COR-L47 (cell line): ENCODE data around the gene HSPA9.

Source experiments
- DNase-seq: peaks from one replicate; lab custom pipeline; 2025; lab: John Stamatoyannopoulos, UW

HSPA9 gene

GRCh38 chr5:138560971-138561370, 14.2 kb downstream of the HSPA9 start:
- no peak for DNase-seq

DNA sequence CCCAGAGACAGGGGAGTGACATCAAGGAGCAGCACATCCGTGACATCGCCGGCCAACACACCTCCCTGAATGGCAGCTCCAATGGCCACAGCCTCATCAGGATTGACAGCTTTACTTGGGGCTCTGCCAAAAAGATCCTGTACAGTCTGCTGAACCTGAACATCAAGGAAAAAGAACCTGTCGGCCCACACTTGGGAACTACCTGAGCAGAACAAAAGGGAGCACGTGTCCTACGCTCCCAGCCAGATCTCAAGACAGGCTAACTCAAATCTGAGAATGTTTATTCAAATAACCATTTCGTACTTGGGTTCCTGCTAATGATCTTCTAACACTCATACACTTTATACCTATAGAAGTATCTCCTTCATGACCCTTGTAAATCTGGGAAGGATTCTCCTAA, 15.3 kb downstream of the HSPA9 start:
- no peak for DNase-seq

- DNase-seq, result no peak
These were observed 17.5 kb downstream of the HSPA9 start for GRCh38 chr5:138557677-138558076.

DNA sequence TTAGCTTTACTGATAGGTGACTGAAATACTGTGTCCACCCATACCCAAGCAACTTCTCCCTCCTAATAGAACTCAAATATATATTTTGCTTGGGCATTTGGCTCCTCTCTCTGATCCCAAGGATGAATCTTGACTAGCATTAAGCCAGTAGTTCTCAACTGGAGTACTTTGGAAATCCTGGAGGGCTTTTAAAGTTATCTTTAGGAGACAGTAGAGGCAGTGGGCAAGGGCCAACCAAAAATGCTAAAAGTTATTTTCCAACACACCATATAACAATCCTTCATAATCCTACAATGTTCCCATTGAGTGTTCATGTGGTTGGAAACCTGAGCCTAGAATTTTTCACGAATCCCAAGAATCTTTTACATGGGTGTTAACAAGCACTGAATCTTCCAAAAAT, 21.1 kb downstream of the HSPA9 start:
- DNase-seq, result no peak

- DNase-seq, result no peak
These were observed 21.6 kb downstream of the HSPA9 start for GRCh38 chr5:138553437-138554095.

DNA sequence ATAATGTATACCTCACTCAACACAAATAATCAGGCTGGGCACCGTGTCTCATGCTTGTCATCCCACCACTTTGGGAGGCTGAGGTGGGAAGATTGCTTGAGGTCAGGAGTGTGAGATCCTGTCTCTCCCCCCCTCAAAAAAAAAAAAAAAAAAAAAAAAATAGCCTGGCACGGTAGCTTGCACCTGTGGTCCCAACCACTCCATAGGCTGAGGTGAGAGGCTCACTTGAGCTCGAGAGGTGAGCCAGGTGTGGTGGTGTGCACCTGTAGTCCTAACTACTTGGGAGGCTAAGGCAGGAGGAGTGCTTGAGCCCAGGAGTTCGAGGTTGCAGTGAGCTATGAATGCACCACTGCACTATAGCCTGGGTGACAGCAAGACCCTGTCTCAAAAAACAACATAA, 22.5 kb downstream of the HSPA9 start:
- no peak for DNase-seq

- no peak for DNase-seq
These were observed 25.8 kb downstream of the HSPA9 start for GRCh38 chr5:138549414-138549813.

DNA sequence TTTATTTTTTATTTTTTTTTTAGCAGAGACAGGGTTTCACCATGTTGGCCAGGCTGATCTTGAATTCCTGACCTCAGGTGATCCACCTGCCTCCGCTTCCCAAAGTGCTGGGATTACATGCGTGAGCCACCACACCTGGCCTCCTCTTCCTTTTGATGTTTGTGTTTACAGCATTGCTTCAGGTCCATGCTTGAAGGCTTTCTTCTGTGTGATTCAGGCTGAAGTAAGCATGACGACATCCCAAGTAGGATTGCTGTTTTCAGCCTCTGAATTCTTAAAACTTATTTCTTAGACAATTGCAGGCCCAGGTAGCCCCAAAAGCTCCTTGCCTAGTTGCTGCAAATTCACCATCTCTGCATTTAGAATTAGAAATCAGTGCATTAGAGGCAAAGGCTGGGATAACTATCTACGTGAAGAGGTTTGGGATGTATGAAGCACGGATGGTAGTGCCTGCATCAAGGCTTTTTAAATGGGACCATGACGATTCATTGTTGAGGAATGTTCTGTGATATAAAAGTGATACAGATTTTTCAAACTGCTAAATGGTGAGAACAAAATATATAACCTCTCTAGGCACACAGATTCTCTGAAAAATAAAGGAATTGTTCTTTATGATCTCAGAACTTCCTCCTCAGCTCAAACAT, 29.2 kb downstream of the HSPA9 start:
- no peak for DNase-seq

DNA sequence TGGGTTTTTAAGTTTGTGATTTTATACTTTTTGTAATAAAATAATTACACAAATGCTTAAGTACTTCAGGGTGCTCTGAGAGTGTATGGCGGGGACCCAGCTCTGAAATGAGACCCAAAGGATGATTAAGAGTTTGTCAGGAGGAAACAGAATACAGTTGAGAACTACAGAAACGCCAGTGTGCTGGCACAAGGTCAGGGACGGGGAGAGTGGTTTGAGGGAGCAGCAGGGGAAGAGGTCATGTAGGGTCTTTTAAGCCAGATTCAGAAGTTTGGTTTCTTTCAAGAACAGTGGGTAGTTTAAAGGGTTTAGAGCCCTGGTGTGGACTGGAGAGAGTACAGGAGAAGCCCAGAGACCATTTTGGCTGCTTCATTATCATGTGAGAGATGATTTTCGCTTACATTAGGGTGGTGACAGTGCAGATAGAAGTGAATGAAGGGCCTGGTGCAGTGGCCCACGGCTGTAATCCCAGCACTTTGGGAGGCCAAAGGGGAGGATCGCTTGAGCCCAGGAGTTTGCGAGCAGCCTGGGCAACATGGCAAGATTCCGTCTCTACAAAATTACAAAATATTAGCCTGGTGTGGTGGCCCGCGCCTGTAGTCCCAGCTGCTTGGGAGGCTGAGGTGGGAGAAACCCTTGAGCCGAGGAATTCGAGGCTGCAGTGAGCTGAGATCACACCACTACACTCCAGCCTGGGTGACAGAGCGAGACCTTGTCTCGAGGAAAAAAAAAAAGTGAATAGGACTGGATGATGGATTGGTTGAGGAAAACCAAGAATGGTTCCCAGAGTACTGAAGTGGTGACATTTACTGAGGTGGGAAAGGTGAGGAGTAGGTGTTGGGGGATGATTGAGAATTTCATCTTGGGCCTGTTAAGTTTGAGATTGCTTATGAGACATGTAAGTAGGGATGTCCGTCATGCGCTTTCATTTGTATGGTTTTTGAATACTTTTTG, 30.7 kb downstream of the HSPA9 start:
- no peak for DNase-seq

- no peak for DNase-seq
These were observed 31.5 kb downstream of the HSPA9 start for GRCh38 chr5:138543730-138544104.

GRCh38 chr5:138542956-138543729, 32.1 kb downstream of the HSPA9 start, which contains the start of gene ETF1:
TSS of gene ETF1 (minus strand) at chr5:138543236. CDS start at chr5:138542918, 318 bp downstream.
- DNase-seq, result peak; percentile 99

DNA sequence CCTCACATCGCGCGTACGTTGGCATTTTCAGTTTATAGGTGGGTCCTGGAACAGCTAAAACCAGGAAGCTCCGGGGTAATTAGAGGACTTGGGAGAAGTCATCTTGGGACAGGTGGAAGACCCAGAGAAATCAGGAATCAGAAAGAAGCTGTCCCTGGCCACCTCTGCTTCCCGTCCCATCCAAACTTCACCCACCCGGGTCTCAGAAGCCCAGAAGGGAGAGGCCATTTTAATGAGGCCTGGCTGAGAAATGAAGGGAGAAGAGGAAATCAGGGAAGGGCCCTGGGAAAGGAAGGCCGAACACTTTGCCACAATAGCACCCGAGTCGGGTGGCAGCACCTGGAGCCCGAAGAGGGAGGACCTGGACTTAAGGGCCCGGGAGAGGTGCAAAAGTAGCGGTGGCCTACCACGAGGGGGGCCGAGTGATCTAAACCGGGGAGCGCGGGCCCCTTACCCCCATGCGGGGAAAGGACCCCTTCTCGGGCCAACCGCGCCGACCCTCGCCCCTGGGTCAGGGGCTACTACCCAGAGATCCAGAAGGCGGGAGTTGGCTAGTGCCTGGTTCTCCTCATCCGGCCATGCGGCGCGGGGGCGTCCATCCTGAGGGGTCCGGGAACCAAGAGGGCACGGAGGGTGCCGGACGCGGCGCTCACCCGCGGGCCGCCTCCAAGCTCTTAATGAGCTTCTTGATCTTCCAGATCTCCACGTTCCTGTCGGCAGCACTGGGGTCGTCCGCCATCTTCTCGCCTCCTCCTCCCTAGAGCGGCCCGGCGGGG, 32.8 kb downstream of the HSPA9 start:
- DNase-seq, result no peak

DNA sequence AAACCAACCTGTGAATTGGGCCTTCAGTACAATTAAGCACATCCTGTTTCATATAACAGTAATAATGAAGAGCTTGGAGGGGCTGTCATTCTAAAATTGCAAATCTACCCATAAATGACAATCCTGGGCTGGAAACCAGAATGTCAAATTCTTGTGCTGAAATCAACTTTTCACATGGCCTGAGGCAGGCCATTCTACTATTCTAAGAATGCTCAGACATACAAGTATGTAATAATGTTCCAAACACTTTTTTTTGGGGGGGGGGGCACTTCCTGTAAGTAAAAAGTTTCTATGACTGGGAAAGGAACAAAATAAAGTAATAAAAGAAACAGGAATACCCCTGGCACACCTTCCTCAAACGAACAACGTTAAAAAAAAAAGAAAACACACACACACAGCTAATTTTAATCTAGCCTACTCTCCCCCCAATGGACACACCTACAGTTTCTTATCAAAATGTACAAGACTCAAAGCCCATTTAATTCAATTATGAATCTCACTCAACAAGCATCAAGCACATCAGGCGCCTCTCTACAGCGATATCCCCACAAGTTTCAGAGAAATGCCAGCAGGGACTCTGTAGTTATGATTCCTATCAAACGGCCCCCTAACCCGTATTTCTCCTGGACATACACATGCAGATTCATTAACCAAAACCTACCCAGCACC, 33.6 kb downstream of the HSPA9 start:
- no peak for DNase-seq

- no peak for DNase-seq
These were observed 35.4 kb downstream of the HSPA9 start for GRCh38 chr5:138539791-138540190.

DNA sequence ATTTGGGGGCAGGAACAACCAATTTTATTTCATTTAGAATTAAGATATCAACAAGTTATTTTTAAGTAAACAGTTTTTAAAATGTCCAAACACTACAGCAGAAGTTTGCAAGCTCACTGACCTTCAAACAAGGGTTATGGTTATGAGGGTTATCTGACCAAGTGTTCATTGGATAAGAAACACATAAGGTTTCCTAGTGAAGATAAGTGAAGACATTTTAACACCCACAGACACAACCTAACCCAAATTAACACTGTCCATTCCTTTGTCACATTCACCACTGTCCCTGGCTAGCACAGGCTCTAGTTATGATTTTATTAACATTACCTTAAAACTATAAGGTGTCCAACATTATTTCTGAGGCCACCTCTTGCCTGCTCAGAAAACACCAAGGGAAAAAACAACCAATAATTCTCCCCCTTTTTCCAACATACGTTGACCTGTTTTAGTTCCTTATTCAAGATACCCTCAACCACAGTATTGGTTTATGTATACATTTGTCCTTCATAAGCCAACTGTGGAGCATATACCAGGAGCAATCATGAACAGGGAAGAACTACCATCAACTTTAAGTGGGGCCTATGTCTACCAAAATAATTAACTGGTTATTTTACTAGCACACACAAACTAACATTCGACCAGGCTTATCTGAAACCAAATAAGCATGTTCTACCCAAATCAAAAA, 36.1 kb downstream of the HSPA9 start:
- DNase-seq, result no peak

DNA sequence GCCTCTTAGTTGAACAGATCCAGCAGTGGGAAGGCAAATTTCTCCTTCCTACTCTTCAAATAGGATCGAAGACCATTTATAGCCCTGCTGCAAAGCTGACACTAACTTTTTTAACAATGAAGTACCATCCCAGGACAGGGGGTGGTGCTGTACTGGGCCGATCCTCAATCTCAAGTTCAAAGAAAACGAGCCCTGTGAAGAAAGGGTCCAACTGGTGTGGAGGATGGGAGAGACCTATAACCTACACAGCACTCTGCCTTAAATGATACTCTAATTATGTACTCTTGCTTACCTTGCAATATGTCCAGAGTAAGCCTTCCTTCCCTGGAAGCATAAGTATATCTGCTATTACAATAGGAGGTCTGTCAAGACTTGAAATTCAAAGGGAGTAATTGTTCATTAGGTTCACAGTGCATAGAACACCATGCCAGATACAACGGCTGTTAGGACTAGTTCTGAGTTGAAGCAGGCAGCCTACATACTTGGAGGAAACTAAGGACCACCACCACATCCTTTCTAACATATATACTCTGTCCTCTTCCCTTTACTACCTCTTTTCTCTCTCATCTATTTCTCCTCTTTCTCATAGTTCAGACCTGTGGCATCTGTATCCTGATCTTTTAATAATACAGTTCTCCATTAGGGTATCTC, 38.4 kb downstream of the HSPA9 start:
- DNase-seq, result no peak

DNA sequence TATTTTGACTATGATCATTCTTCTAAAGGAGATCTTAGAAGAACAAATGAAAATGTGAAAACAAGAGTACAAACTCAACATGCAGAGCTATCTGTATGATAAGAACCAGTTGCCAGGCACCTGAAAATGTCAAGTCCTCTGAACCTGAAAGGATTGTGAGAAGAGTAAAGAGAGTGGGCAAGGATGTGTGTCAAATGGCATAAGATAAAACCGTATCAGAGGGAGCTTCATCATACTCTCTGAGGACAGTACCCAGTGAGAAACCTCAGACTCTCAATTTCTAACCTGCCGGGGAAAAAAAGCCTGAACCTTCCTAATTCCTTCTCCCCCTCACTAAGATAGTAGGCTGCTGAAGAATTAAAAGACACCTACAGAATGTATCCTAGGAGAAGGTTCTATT, 39.0 kb downstream of the HSPA9 start:
- no peak for DNase-seq

- DNase-seq, result no peak
These were observed 40.9 kb downstream of the HSPA9 start for GRCh38 chr5:138533973-138534941.
